Activated CD4-positive, alpha-beta T cell treated with anti-CD3 and anti-CD28 coated beads, Interleukin-2, amount 50 U/mL, for 24 hours (primary cell): Measurements from ENCODE around the gene MEF2C.

Experiments
- DNase-seq, 2 donors: peaks; one replicate each; pipeline ENCODE4 v3.0.0-alpha.2; 2020; ENCODE audit warnings: low read depth in 1 of 2, low spot score in 1 of 2

The MEF2C gene

DNA sequence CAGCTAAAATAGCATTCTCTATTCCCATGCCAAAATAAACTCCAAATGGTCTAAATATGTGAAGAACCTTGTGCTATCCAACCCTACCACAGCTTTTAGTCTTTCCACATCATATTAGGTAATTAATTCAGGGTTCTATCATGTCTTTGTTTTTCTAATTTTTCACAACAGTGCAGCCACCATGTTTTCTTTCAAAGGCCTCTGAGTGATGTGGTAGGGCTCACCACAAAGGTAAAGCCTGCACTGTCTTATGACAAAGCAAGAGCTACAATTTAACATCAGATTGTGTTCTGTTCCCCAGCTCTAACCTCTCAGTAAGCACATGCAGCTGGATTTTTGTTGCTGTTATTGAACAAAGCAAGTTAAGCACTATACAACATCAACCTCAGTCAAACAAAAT lies 52.4 kb downstream of the MEF2C start:
- DNase-seq: no peak

GRCh38 chr5:88829775-88830174 lies 53.2 kb downstream of the MEF2C start:
- no peak for DNase-seq

DNA sequence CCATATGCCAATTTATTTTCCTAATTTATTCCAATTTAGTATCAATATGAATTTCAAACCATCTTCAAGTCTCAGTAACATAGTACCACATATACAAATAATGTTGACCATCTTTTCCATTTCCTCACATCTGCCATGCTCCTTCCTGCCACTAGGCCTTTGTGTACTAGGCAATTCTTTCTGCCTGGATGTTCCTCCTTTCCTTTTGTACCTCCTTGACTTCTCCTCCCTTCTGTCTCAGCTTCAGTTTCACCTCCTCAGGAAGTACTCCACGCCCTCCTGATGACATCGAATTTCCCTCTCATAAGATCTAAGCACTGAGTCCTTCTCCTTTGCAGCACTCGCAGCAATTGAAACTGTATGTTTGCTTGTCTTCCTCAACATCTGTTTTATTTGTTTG lies 53.9 kb downstream of the MEF2C start:
- no peak for DNase-seq

GRCh38 chr5:88827997-88828396 lies 55.0 kb downstream of the MEF2C start:
- no peak for DNase-seq

DNA sequence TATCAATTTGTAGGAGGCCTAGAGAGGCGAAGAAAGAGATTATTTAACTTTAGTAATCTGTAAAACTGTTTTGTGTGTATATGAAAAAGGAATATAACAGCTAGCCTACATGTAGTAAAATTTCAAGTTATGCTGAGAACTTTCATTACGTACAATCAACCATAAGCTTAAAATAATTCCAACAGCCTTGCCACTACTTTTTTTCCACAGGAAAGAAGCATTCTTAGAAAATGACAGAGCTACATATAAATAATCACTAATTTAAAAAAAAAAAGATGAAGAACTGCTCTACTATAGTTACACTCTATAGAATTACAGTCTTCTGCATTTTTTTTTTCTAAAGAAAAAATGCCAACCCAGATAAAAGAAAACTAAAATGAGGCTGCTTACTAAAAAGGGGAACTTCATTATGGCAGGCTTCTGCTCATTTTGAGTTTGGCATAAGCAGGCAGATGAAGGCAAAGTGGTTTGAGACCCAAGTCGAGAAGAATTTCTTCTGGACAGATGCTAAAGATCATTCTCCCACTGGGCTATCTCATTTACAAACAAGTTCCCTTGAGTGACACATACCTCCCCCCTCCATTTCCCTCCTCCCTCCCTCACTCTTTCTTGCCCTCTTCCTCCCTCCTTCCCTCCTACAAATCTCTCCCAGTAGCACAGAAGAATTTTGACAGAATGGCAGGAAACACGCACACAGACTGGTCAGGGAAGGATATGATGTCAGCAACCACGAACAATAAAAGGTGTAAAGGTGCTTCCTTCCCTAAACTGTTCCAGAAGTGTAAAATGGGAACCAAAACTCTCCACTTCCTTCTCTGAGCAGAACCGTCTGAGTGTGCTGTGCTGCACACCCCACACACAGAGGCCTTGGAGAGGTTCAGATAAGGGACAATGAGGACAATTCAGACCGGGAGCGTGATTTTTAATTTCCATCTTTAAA lies 56.1 kb downstream of the MEF2C start:
- no peak for DNase-seq

DNA sequence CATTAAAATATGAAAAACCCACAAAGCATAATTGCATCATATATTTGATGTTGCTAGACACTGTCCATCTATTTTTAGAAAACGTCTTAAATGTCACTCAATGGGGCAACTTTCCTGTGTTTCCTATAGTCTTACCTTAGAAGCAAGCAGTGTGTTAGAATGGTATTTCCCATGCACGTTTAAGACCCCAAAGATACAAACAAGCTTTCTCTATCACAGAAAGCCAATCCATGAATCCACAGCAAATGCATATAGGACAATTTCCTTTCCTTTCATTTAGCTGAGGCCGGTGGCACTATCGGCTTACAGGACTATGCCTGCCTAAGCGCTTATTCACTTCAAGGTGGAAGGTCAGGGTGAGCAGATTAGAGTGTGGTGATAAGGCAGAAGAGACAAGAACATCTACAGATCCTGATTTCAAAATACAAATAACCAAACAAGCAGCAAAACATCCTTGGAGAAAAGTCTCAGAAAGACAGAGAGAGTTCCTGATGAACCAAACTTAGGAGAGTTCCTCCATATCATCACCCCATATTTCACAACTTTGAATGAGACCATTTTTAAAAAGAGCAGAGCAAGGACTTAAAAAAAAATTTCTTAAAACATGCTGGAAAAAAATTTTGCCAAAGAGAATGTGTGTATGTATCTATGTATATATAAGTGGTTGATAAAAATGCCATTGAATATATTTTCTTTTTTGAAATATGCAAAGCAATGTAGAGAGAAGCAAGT lies 57.2 kb downstream of the MEF2C start:
- no peak for DNase-seq

DNA sequence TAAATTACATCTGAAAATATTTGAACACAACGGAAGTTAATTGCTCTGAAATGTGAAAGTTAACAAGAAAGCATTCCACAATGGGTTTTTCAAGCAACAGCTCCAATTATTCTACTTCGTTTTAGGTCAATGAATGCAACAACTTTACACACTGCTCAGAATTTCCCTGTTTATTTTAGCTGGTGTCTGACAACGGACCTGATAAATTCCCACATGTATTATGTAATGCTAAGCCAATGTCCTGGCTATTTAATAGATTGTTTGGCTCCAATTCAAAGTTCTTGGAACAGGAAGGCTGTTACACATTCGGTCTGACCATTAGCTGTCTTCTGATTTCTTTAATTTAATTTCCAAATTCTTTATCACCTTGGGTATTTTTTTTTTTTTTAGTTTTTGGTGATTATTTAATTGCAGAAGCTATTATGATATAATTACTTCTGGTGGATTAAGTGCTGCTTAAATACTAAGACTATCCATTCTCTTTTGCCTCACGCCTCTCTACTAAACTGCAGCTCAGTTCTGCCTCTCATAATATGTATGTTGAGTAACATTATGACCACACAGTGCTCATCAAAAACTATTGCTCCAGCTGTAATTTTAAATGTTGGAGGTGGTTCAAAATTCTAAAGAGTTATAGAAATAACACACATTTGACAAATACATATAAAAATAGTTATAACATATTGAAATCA lies 57.9 kb downstream of the MEF2C start:
- no peak for DNase-seq

GRCh38 chr5:88824141-88824540 lies 58.8 kb downstream of the MEF2C start:
- no peak for DNase-seq

DNA sequence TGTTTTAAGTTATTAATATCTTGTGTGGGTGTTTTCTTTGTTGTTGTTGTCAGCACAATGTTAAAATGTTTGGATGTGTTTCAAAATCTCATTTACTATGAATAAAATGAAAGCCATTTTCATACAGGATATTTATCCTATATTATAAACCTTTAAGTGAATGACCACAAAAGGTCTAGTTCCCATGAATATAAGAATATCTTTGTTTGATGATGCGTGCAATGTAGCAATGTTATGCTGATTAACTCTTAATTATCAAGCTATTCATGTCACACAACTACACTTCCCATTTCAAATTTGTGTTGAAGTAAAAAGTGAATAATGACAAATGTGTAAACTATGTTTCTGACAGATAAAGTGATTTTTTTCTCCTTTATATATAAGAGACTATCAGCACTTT lies 59.8 kb downstream of the MEF2C start:
- DNase-seq: no peak

GRCh38 chr5:88821161-88821560 lies 61.8 kb downstream of the MEF2C start:
- no peak for DNase-seq

- no peak for DNase-seq
Observed at GRCh38 chr5:88820581-88820980, 62.4 kb downstream of the MEF2C start.

DNA sequence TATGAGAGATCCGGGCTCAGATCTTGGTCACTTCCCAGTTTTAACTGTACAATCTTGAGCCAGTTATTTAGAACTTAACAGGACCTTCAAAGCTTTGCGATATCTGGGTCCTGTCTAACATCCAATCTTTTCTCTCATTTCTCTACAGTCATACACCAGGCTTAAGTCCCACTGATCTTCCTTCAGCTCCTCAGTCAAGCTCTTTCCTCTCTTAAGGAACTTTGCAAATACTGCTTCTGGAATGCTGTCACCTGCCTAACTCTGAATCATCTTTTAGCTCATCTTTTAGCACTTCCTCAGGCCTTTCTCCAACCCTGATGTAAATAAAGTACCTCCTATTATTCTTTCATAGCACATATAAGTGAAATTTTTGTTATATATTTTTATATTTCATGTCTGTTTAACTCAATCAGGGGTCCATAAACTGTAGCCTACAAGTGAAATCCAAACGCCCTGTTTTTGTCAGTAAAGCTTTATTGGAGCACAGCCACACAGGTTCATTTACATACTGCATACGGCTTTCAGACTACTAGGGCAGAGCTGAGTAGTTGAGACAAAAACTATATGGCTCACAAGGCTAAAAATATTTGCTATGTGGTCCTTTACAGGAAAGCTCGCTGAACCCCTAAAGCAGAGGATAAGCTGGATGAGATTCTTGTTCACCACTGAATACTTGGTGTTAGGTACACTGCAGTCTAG lies 63.5 kb downstream of the MEF2C start:
- DNase-seq: no peak

GRCh38 chr5:88818296-88818695 lies 64.7 kb downstream of the MEF2C start:
- DNase-seq: no peak

DNA sequence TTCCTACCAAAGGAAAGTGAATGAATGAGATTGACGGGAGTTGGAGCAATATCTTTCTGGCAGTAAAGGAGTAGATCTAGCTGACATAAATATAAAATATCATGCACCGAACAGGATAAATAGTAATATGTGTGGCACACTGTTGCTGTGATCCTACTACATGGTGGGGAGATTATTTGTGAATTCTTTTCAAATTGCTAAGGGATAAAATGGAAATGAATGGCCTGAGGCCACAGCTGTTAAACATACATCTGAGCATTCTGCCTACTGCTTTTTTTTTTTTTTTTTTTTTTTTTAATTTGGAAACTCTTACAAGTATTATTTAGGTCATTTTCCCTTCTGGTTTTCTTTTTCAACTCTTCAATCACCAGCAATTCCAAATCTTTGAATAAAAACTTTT lies 66.8 kb downstream of the MEF2C start:
- DNase-seq: no peak

GRCh38 chr5:88815050-88815789 lies 67.8 kb downstream of the MEF2C start:
- DNase-seq: no peak

DNA sequence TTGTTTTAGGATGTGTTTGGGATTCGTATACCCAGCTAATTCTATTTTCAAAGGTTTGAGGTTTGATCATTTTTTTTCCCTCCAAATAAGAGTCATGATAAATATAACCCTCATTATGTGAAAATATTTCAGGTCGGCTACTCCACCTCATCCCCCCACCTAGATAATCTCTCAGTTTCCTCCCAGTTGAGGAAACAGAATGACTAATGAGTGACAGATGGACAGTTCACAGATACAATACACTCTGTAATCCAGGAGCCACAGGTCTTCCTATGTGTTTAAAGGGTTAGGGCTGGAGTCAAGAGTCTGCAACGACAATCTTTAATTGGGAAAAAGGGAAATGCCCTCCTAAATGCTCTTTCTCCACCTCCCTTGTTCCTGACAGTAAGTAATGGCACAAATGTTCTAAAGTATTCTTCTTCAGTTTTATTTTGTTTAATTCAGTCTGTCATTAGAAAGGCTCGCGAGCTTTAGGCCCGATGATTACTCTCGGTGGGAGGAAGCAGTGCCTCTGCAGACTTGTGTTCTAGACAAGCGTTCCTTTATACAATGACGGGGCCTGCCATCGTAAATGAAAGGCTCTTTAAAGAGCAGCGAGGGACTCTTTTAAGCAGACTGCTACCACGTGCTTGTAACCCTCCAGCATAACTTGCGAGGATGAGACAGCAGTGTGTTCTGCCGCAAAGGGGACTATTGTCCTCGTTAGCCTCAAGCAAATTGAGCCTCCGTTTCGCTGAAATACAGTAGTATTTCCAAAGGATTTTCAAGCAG lies 69.0 kb downstream of the MEF2C start:
- DNase-seq: no peak

DNA sequence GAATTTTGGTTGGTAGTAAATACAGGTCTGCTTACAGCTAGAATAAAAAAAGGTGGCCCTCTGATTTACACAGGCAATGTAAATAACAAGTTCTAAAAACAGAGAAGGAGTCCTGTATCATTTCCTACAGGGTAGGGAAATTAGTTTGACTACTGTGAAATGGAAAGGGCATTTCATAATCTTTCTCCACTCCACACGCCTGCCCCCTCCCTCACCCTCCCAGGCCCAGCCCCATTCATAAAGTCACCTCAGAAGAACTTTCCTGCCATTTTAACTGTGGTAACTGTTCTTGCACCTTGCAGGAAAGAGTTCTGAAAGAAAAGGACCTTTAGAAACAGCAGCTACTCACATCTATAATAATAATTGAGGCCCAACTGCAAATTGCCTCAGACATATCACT lies 69.7 kb downstream of the MEF2C start:
- no peak for DNase-seq

DNA sequence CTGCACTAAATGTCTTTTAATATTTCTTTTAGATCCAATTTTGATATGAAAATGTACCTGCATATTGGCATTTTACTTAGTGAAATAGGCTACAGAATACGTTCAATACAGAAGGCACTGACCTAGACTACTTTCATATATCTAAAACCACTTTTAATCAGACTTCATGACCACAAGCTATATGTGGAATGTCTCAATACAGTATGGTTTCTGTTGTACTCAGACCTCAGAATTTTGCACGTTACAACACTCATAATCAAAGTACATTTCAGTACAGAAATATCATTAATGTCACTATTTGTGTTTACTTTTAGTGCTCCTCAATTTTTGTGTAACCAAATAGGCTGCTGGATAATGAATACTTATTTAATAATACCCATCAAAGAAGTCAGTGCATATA lies 74.8 kb downstream of the MEF2C start:
- no peak for DNase-seq

DNA sequence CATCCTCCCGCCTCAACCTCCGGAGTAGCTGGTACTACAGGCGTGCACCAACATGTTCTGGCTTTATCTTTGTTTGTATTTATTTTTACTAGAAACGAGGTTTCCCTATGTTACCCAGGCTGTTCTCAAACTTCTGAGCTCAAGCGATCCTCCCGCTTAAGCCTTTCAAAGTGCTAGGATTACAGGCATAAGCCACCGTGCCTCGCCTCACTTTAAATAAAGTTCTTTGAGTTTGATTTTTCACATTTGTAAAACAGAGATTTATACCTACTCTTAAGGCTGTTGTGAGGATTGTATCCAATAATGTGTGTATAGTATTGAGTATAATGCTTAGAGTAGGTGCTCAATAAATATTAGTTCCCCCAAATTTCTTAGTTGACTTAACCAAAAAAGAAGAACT lies 75.7 kb downstream of the MEF2C start:
- no peak for DNase-seq

DNA sequence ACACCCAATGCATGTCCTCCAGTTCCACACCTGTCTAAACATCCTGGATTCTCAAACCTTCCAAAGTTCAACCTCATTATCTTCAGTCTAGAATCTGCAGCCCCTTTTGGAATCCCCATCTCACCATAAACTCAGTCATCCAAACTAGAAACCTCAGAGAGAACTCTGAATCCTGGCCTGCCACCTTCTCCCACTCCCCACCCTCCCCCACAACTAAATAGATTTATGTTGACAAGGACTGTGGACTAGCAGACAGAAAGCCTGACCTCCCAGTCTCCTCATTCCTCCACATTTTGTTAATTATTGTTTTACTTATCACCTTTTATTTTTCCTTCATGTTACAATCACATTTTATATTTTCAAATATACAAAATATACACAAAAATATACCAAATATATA lies 76.6 kb downstream of the MEF2C start:
- DNase-seq: no peak
